ENCODE data around the gene EGLN3.

EGLN3 gene

GRCh38 chr14:33922125-33922524 is 28.7 kb downstream of the EGLN3 start:
- Histone ChIP-seq H3K9me3 (ENCODE audit: control insufficient read depth, low read length) (no peaks in the 10 kb centered on the region), H2AFZ (no peak overlapping the region), H3K27me3 (ENCODE audit: control insufficient read depth, insufficient read depth, low read length) (no peaks in the 10 kb centered on the region), H3K36me3 (ENCODE audit: control insufficient read depth, insufficient read depth, low read length) (no peaks in the 10 kb centered on the region), H3K4me3 (ENCODE audit: low read depth, low read length) (no peak overlapping the region), H3K4me1 (no peaks in the 10 kb centered on the region), H3K79me2 (no peaks in the 10 kb centered on the region), H3K27ac (no peak overlapping the region), H3K4me2 (ENCODE audit: low read length) (no peak overlapping the region), H3K9ac (no peak overlapping the region)
- no peak for TF ChIP-seq CTCF (IDR thresholded peaks at IDR 0.05)

GRCh38 chr14:33918256-33918655 is 32.6 kb downstream of the EGLN3 start:
- no peaks in the 10 kb centered on the region for H3K27me3 ChIP-seq (ENCODE audit: control insufficient read depth, insufficient read depth, low read length)
- no peak overlapping the region for H2AFZ ChIP-seq
- no peaks in the 10 kb centered on the region for H3K79me2 ChIP-seq
- H3K9me3 ChIP-seq (ENCODE audit: control insufficient read depth, low read length) = no peaks in the 10 kb centered on the region
- H3K36me3 ChIP-seq (ENCODE audit: control insufficient read depth, insufficient read depth, low read length) = no peaks in the 10 kb centered on the region
- H3K4me3 ChIP-seq (ENCODE audit: low read depth, low read length) = no peak overlapping the region
- no peak overlapping the region for H3K9ac ChIP-seq
- no peak for TF ChIP-seq CTCF (IDR thresholded peaks at IDR 0.05)
- no peak overlapping the region for H3K27ac ChIP-seq
- no peaks in the 10 kb centered on the region for H3K4me1 ChIP-seq
- H3K4me2 ChIP-seq (ENCODE audit: low read length) = no peak overlapping the region

GRCh38 chr14:33917661-33918060 is 33.2 kb downstream of the EGLN3 start:
- Histone ChIP-seq H3K4me3 (ENCODE audit: low read depth, low read length) (no peak overlapping the region), H3K27ac (no peak overlapping the region), H3K9ac (no peak overlapping the region), H3K36me3 (ENCODE audit: control insufficient read depth, insufficient read depth, low read length) (no peaks in the 10 kb centered on the region), H3K4me1 (no peaks in the 10 kb centered on the region), H3K4me2 (ENCODE audit: low read length) (no peak overlapping the region), H3K9me3 (ENCODE audit: control insufficient read depth, low read length) (no peaks in the 10 kb centered on the region), H3K27me3 (ENCODE audit: control insufficient read depth, insufficient read depth, low read length) (no peaks in the 10 kb centered on the region), H3K79me2 (no peaks in the 10 kb centered on the region), H2AFZ (no peak overlapping the region)
- TF ChIP-seq CTCF (IDR thresholded peaks at IDR 0.05) = no peak

GRCh38 chr14:33916663-33917565 is 34.0 kb downstream of the EGLN3 start:
- Histone ChIP-seq H3K4me1 (no peaks in the 10 kb centered on the region), H3K79me2 (no peaks in the 10 kb centered on the region), H3K27ac (no peak overlapping the region), H3K9ac (no peak overlapping the region), H3K9me3 (ENCODE audit: control insufficient read depth, low read length) (no peaks in the 10 kb centered on the region), H3K27me3 (ENCODE audit: control insufficient read depth, insufficient read depth, low read length) (no peaks in the 10 kb centered on the region), H3K4me3 (ENCODE audit: low read depth, low read length) (no peak overlapping the region), H3K4me2 (ENCODE audit: low read length) (no peak overlapping the region), H2AFZ (no peak overlapping the region), H3K36me3 (ENCODE audit: control insufficient read depth, insufficient read depth, low read length) (no peaks in the 10 kb centered on the region)
- TF ChIP-seq CTCF (IDR thresholded peaks at IDR 0.05) = no peak

GRCh38 chr14:33915682-33916081 is 35.2 kb downstream of the EGLN3 start:
- Histone ChIP-seq H3K79me2 (no peaks in the 10 kb centered on the region), H2AFZ (no peak overlapping the region), H3K36me3 (ENCODE audit: control insufficient read depth, insufficient read depth, low read length) (no peaks in the 10 kb centered on the region), H3K4me2 (ENCODE audit: low read length) (no peak overlapping the region), H3K9me3 (ENCODE audit: control insufficient read depth, low read length) (no peaks in the 10 kb centered on the region), H3K4me1 (no peaks in the 10 kb centered on the region), H3K4me3 (ENCODE audit: low read depth, low read length) (no peak overlapping the region), H3K27ac (no peak overlapping the region), H3K27me3 (ENCODE audit: control insufficient read depth, insufficient read depth, low read length) (no peaks in the 10 kb centered on the region), H3K9ac (no peak overlapping the region)
- TF ChIP-seq CTCF (IDR thresholded peaks at IDR 0.05) = no peak
